Measurements from ENCODE around the gene ZC3H4. TPM values are rescaled to one million over a fixed set of nuclear protein-coding genes. Genes with fewer than 3 reads are reported as not detected.

The ZC3H4 gene
- total and polyA plus RNA-seq, 9 of the 15 experiments (the other 6 are each of a cell fraction or from before 2014, with no cell fraction given) = 2.2 to 75.6 (median 18.3) TPM

DNA sequence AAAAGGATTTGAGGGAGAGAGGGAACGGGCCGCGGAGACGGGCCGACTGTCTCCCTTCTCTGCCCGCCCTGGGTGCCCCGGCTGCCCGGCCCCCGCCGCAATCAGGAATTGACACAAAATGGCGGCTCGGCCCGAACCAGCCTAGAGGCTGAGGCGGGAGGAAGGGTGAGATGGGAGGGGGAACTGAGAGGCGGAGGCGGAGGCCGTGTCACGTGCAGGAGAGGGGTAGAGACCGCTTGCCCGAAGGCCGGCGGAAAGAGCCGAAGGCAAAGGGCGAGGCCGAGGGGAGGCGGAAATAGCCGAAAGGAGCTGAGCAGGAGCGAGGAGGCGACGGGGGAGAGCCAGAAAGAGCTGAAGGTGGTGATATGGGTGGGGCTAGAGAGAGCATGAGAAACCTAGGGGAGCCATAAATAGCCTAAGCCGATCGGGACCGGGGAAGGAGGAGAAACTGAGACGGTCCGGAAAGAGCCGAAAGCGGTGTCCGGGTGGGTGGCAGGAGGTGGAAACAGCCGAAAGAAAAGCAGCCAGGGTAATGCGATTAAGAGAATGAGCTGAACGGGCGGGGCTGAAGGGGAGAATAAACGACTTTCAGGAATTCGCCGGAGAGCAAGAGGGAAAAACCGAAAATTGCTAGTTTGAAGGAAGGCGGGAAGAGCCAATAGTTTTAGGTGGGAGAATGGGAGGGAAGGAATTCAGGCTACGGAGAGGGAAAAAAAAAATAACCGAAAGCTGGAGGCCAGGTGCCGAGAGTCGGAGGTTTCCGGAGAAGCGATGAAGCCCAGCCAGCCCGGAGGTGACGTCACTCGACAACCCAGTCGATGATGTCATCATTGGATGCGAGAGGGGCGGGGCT, at the start of gene ZC3H4 (continued):
- TF ChIP-seq CHD7 (IDR thresholded peaks at IDR 0.05; ENCODE audit: low read depth, low read length) (no peak), RBM14 (IDR thresholded peaks at IDR 0.05; ENCODE audit: borderline replicate concordance, insufficient read depth, low read depth, low read length) (no peak), NELFE (IDR thresholded peaks at IDR 0.05; ENCODE audit: insufficient read depth, insufficient read length) (no peak), ZNF165 (CRISPR knock-in tag; IDR thresholded peaks at IDR 0.05; ENCODE audit: borderline replicate concordance) (0 out of 2 replicates have a peak, but pooled peaks have one; percentile 29), SOX6 (IDR thresholded peaks at IDR 0.05) (0 out of 2 replicates have a peak, but pooled peaks have one; percentile 18), SAFB (IDR thresholded peaks at IDR 0.05; ENCODE audit: borderline replicate concordance, low read depth, low read length) (no peak), TOE1 (IDR thresholded peaks at IDR 0.05; ENCODE audit: borderline replicate concordance) (peak; percentile 97), TOE1 (CRISPR knock-in tag; IDR thresholded peaks at IDR 0.05; ENCODE audit: borderline replicate concordance, low read depth) (no peak), KDM2B (CRISPR knock-in tag; IDR thresholded peaks at IDR 0.05) (no peak), ZBTB17 (CRISPR knock-in tag; IDR thresholded peaks at IDR 0.05) (peak; percentile 74; the same call in 1 of the 2 replicates), ZBTB1 (CRISPR knock-in tag; IDR thresholded peaks at IDR 0.05; ENCODE audit: borderline replicate concordance, low read depth) (no peak), TEAD2 (tag; IDR thresholded peaks at IDR 0.05) (no peak), NCOR1 (IDR thresholded peaks at IDR 0.05) (no peak)
- TF ChIP-seq, protein P1, sequence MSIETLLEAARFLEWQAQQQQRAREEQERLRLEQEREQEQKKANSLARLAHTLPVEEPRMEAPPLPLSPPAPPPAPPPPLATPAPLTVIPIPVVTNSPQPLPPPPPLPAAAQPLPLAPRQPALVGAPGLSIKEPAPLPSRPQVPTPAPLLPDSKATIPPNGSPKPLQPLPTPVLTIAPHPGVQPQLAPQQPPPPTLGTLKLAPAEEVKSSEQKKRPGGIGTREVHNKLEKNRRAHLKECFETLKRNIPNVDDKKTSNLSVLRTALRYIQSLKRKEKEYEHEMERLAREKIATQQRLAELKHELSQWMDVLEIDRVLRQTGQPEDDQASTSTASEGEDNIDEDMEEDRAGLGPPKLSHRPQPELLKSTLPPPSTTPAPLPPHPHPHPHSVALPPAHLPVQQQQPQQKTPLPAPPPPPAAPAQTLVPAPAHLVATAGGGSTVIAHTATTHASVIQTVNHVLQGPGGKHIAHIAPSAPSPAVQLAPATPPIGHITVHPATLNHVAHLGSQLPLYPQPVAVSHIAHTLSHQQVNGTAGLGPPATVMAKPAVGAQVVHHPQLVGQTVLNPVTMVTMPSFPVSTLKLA (conservative IDR thresholded peaks at IDR 0.05) = peak; percentile 80 to 83
